Measurements from ENCODE around the gene ANKRD24.

DNA sequence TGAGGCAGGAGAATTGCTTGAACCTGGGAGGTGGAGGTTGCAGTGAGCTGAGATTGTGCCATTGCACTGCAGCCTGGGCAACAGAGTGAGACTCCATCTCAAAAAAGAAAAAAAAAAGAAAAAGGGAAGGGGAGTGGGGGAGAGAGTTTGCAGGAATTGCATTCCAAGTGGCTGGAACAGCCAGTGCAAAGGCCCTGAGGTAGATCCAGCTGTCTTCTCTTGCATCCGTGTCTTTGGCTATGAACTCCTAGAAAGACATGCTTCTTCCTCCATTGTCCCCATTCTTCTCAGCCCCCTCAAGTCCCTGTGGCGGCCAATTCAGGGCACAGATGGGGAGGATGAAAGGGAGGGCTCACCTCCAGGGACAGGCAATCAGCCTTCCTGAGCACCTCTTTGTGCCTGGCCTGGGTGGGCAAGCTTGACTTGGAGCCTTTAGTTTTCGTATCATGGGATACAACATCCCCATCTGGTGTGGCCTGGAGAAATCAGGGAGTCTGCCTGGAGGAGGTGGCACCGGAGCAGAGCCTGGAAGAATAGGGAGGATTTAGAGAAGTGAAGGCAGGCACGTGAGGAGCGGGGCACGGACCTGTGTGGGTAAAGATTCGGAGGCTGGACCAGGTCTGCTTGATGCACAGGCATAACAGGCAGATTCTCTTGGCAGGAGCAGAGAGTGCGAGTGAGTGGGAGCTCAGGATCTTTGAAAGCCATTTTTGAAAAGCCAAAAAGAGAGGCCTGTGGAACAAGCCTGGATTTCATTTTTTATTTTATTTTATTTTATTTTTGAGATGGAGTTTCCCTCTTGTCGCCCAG, 5.0 kb downstream of the ANKRD24 start:
- TF ChIP-seq EZH2 (IDR thresholded peaks at IDR 0.05; ENCODE audit: low read depth, unreplicated experiment), result no peak
- TF ChIP-seq, protein P1, sequence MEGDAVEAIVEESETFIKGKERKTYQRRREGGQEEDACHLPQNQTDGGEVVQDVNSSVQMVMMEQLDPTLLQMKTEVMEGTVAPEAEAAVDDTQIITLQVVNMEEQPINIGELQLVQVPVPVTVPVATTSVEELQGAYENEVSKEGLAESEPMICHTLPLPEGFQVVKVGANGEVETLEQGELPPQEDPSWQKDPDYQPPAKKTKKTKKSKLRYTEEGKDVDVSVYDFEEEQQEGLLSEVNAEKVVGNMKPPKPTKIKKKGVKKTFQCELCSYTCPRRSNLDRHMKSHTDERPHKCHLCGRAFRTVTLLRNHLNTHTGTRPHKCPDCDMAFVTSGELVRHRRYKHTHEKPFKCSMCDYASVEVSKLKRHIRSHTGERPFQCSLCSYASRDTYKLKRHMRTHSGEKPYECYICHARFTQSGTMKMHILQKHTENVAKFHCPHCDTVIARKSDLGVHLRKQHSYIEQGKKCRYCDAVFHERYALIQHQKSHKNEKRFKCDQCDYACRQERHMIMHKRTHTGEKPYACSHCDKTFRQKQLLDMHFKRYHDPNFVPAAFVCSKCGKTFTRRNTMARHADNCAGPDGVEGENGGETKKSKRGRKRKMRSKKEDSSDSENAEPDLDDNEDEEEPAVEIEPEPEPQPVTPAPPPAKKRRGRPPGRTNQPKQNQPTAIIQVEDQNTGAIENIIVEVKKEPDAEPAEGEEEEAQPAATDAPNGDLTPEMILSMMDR (conservative IDR thresholded peaks at IDR 0.05; ENCODE audit: low read depth in 2 of 2), result no peak
- TF ChIP-seq POLR2AphosphoS5 (IDR thresholded peaks at IDR 0.05; ENCODE audit: low read depth), result no peak
- TF ChIP-seq, protein P2, sequence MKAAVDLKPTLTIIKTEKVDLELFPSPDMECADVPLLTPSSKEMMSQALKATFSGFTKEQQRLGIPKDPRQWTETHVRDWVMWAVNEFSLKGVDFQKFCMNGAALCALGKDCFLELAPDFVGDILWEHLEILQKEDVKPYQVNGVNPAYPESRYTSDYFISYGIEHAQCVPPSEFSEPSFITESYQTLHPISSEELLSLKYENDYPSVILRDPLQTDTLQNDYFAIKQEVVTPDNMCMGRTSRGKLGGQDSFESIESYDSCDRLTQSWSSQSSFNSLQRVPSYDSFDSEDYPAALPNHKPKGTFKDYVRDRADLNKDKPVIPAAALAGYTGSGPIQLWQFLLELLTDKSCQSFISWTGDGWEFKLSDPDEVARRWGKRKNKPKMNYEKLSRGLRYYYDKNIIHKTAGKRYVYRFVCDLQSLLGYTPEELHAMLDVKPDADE (IDR thresholded peaks at IDR 0.05), result no peak
- TF ChIP-seq, protein P3, sequence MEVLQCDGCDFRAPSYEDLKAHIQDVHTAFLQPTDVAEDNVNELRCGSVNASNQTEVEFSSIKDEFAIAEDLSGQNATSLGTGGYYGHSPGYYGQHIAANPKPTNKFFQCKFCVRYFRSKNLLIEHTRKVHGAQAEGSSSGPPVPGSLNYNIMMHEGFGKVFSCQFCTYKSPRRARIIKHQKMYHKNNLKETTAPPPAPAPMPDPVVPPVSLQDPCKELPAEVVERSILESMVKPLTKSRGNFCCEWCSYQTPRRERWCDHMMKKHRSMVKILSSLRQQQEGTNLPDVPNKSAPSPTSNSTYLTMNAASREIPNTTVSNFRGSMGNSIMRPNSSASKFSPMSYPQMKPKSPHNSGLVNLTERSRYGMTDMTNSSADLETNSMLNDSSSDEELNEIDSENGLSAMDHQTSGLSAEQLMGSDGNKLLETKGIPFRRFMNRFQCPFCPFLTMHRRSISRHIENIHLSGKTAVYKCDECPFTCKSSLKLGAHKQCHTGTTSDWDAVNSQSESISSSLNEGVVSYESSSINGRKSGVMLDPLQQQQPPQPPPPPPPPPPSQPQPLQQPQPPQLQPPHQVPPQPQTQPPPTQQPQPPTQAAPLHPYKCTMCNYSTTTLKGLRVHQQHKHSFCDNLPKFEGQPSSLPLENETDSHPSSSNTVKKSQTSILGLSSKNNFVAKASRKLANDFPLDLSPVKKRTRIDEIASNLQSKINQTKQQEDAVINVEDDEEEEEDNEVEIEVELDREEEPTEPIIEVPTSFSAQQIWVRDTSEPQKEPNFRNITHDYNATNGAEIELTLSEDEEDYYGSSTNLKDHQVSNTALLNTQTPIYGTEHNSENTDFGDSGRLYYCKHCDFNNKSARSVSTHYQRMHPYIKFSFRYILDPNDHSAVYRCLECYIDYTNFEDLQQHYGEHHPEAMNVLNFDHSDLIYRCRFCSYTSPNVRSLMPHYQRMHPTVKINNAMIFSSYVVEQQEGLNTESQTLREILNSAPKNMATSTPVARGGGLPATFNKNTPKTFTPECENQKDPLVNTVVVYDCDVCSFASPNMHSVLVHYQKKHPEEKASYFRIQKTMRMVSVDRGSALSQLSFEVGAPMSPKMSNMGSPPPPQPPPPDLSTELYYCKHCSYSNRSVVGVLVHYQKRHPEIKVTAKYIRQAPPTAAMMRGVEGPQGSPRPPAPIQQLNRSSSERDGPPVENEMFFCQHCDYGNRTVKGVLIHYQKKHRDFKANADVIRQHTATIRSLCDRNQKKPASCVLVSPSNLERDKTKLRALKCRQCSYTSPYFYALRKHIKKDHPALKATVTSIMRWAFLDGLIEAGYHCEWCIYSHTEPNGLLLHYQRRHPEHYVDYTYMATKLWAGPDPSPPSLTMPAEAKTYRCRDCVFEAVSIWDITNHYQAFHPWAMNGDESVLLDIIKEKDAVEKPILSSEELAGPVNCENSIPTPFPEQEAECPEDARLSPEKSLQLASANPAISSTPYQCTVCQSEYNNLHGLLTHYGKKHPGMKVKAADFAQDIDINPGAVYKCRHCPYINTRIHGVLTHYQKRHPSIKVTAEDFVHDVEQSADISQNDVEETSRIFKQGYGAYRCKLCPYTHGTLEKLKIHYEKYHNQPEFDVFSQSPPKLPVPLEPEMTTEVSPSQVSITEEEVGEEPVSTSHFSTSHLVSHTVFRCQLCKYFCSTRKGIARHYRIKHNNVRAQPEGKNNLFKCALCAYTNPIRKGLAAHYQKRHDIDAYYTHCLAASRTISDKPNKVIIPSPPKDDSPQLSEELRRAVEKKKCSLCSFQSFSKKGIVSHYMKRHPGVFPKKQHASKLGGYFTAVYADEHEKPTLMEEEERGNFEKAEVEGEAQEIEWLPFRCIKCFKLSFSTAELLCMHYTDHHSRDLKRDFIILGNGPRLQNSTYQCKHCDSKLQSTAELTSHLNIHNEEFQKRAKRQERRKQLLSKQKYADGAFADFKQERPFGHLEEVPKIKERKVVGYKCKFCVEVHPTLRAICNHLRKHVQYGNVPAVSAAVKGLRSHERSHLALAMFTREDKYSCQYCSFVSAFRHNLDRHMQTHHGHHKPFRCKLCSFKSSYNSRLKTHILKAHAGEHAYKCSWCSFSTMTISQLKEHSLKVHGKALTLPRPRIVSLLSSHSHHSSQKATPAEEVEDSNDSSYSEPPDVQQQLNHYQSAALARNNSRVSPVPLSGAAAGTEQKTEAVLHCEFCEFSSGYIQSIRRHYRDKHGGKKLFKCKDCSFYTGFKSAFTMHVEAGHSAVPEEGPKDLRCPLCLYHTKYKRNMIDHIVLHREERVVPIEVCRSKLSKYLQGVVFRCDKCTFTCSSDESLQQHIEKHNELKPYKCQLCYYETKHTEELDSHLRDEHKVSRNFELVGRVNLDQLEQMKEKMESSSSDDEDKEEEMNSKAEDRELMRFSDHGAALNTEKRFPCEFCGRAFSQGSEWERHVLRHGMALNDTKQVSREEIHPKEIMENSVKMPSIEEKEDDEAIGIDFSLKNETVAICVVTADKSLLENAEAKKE (CRISPR knock-in tag; IDR thresholded peaks at IDR 0.05), result no peak
- no peak for TF ChIP-seq EZH2phosphoT487 (IDR thresholded peaks at IDR 0.05; ENCODE audit: unreplicated experiment)
- no peak for TF ChIP-seq CREB1 (CRISPR knock-in tag; IDR thresholded peaks at IDR 0.05; ENCODE audit: low read depth)
